ENCODE results near the gene CHRM2. TPM values are rescaled to one million over a fixed set of nuclear protein-coding genes. Genes with fewer than 3 reads are reported as not detected.

CHRM2 gene
- total and polyA plus RNA-seq, 2 of the 8 experiments (the other 6 are each of a cell fraction or from before 2014, with no cell fraction given), result 0.17 to 0.32 TPM

- TF ChIP-seq TBP (IDR thresholded peaks at IDR 0.05; ENCODE audit: low read depth, low read length) (no peak), RBBP5 (IDR thresholded peaks at IDR 0.05; ENCODE audit: borderline replicate concordance, low read depth, low read length) (no peak), BRCA1 (IDR thresholded peaks at IDR 0.05; ENCODE audit: low read depth, low read length) (no peak), TAF1 (IDR thresholded peaks at IDR 0.05; ENCODE audit: low read depth, low read length) (no peak), KDM1A (IDR thresholded peaks at IDR 0.05; ENCODE audit: borderline replicate concordance, low read length) (no peak)
Observed at GRCh38 chr7:136958016-136958415, 89.6 kb downstream of the CHRM2 start (continued).

Measured in H1 (cell line).